Neural progenitor cell (in vitro differentiated cells): Measurements from ENCODE around the gene OTUD3.

Experiments used
- CTCF ChIP-seq: fragments of 200-600 bp; sonication (generic); IDR thresholded peaks from 2 replicates; pipeline ENCODE4 v1.5.1; 2017; ENCODE audit warnings: antibody characterized with exemption, mild to moderate bottlenecking
- EZH2 ChIP-seq: fragments of 200-600 bp; sonication (generic); IDR thresholded peaks from 2 replicates; pipeline ENCODE4 v1.6.1; 2017; ENCODE audit warnings: antibody characterized with exemption, mild to moderate bottlenecking, moderate library complexity
- EZH2phosphoT487 ChIP-seq: fragments of 200-600 bp; sonication (generic); IDR thresholded peaks from 2 replicates; pipeline ENCODE4 v1.6.1; 2017; ENCODE audit warnings: antibody characterized with exemption

- TF ChIP-seq CTCF (no peak), EZH2 (no peak), EZH2phosphoT487 (no peak)
Observed at GRCh38 chr1:19879227-19879626, 3.0 kb upstream of the OTUD3 start.
